GM12872 (cell line): ENCODE data around the gene SMURF1.

Experiments
- CTCF ChIP-seq: IDR thresholded peaks from 3 replicates; pipeline ENCODE4 v1.5.1; 2011; ENCODE audit warnings: low read depth, mild to moderate bottlenecking, low read length, moderate library complexity; ENCODE audit not compliant: insufficient read depth

The SMURF1 gene

GRCh38 chr7:99039384-99039891, 104.5 kb downstream of the SMURF1 start:
- no peak for TF ChIP-seq CTCF

- TF ChIP-seq CTCF: no peak
Observed at GRCh38 chr7:99038086-99038855, 105.6 kb downstream of the SMURF1 start.

GRCh38 chr7:99037327-99037940, 106.5 kb downstream of the SMURF1 start:
- TF ChIP-seq CTCF: no peak

- no peak; the same call in 2 of the 3 replicates for TF ChIP-seq CTCF
Observed at GRCh38 chr7:99036546-99037111, 107.3 kb downstream of the SMURF1 start.

GRCh38 chr7:99035723-99036545, 108.0 kb downstream of the SMURF1 start:
- no peak for TF ChIP-seq CTCF

GRCh38 chr7:99034932-99035722, 108.8 kb downstream of the SMURF1 start:
- TF ChIP-seq CTCF: no peak
